ENCODE measurements around the gene MCTP1. TPM values are rescaled to one million over a fixed set of nuclear protein-coding genes. Genes with fewer than 3 reads are reported as not detected.

Gene MCTP1
- total and polyA plus RNA-seq, 2 donors from 2014 or later, result 1.4 to 19.3 TPM

- no peak overlapping the region for H3K27ac ChIP-seq (ENCODE audit: low read depth in 2 of 2, low read length in 2 of 2)
- H3K9me3 ChIP-seq (ENCODE audit: control insufficient read depth in 2 of 3, insufficient read depth in 1 of 3, low read length in 3 of 3), result no peaks in the 10 kb centered on the region
- peaks cover 26% of the 10 kb centered on the region for H3K27me3 ChIP-seq (ENCODE audit: control insufficient read depth, insufficient read depth, low read length)
- H3K4me1 ChIP-seq (ENCODE audit: control insufficient read depth in 2 of 3, insufficient read depth in 2 of 3, low read depth in 1 of 3, low read length in 3 of 3), result peaks cover 0 to 5% (median 4%) of the 10 kb centered on the region in 3 donors
- H3K9ac ChIP-seq (ENCODE audit: low read length in 3 of 3), result no peak overlapping the region
- DNase-seq (peak; percentile 46 to 79 (median 75)), FAIRE-seq (no peak)
- TF ChIP-seq, protein P1, sequence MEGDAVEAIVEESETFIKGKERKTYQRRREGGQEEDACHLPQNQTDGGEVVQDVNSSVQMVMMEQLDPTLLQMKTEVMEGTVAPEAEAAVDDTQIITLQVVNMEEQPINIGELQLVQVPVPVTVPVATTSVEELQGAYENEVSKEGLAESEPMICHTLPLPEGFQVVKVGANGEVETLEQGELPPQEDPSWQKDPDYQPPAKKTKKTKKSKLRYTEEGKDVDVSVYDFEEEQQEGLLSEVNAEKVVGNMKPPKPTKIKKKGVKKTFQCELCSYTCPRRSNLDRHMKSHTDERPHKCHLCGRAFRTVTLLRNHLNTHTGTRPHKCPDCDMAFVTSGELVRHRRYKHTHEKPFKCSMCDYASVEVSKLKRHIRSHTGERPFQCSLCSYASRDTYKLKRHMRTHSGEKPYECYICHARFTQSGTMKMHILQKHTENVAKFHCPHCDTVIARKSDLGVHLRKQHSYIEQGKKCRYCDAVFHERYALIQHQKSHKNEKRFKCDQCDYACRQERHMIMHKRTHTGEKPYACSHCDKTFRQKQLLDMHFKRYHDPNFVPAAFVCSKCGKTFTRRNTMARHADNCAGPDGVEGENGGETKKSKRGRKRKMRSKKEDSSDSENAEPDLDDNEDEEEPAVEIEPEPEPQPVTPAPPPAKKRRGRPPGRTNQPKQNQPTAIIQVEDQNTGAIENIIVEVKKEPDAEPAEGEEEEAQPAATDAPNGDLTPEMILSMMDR (IDR thresholded peaks at IDR 0.05; ENCODE audit: borderline replicate concordance, extremely low read depth, insufficient read depth), result no peak
- peak overlapping the region; percentile 17 to 53 (median 29) for H3K4me3 ChIP-seq (ENCODE audit: low read length in 3 of 3)
- H3K36me3 ChIP-seq (ENCODE audit: control insufficient read depth in 2 of 3, insufficient read depth in 3 of 3, low read length in 3 of 3), result no peaks in the 10 kb centered on the region
- intact Hi-C loops (cut with DNase I), result no loop called here
Observed at GRCh38 chr5:95283761-95284571, 928 bp downstream of the MCTP1 start.

GRCh38 chr5:95283022-95283615 is 1.8 kb downstream of the MCTP1 start:
- Histone ChIP-seq H3K27me3 (ENCODE audit: control insufficient read depth, insufficient read depth, low read length) (peaks cover 26% of the 10 kb centered on the region), H3K9me3 (ENCODE audit: control insufficient read depth in 2 of 3, insufficient read depth in 1 of 3, low read length in 3 of 3) (no peaks in the 10 kb centered on the region), H3K36me3 (ENCODE audit: control insufficient read depth in 2 of 3, insufficient read depth in 3 of 3, low read length in 3 of 3) (no peaks in the 10 kb centered on the region), H3K9ac (ENCODE audit: low read length in 3 of 3) (no peak overlapping the region), H3K4me3 (ENCODE audit: low read length in 3 of 3) (peak overlapping the region in 2 of 3 donors; percentile 30 to 53), H3K27ac (ENCODE audit: low read depth in 2 of 2, low read length in 2 of 2) (no peak overlapping the region), H3K4me1 (ENCODE audit: control insufficient read depth in 2 of 3, insufficient read depth in 2 of 3, low read depth in 1 of 3, low read length in 3 of 3) (peaks cover 0 to 5% (median 4%) of the 10 kb centered on the region in 3 donors)
- DNase-seq, result peak in 2 of 5 donors; percentile 9 to 13
- no peak for FAIRE-seq
- intact Hi-C loops (cut with DNase I), result no loop called here
- TF ChIP-seq, protein P1 (IDR thresholded peaks at IDR 0.05; ENCODE audit: borderline replicate concordance, extremely low read depth, insufficient read depth), result no peak

DNA sequence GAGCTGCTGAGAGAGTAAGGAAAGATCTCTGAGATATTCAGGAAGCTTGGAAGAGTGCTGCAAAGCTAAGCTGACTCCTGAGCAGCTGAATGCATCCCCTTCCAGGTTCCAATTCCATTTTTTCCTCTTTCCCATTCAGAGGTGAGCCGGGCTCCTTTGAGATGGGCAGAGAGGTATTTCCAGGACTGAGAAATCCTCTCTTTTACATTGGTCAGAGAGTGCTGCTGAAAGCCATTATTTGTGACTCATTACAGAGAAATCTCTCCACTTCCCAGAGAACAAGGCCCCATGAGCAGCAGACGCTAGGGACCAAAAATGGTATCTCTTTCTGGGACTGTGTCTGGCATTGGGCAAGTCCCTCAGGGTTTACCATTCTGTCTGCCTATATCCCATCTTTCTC is 3.7 kb downstream of the MCTP1 start:
- Histone ChIP-seq H3K27ac (ENCODE audit: low read depth in 2 of 2, low read length in 2 of 2) (no peak overlapping the region), H3K4me1 (ENCODE audit: control insufficient read depth in 2 of 3, insufficient read depth in 2 of 3, low read depth in 1 of 3, low read length in 3 of 3) (peaks cover 0 to 5% (median 4%) of the 10 kb centered on the region in 3 donors), H3K27me3 (ENCODE audit: control insufficient read depth, insufficient read depth, low read length) (peaks cover 24% of the 10 kb centered on the region), H3K4me3 (ENCODE audit: low read length in 3 of 3) (no peak overlapping the region), H3K9me3 (ENCODE audit: control insufficient read depth in 2 of 3, insufficient read depth in 1 of 3, low read length in 3 of 3) (no peaks in the 10 kb centered on the region), H3K36me3 (ENCODE audit: control insufficient read depth in 2 of 3, insufficient read depth in 3 of 3, low read length in 3 of 3) (no peaks in the 10 kb centered on the region), H3K9ac (ENCODE audit: low read length in 3 of 3) (no peak overlapping the region)
- intact Hi-C loops (cut with DNase I), result no loop called here
- no peak for FAIRE-seq
- TF ChIP-seq, protein P1 (IDR thresholded peaks at IDR 0.05; ENCODE audit: borderline replicate concordance, extremely low read depth, insufficient read depth), result no peak
- no peak for DNase-seq

Measured in kidney (tissue), 14 donors.